ENCODE measurements around the gene SLC26A5. TPM values are rescaled to one million over a fixed set of nuclear protein-coding genes. Genes with fewer than 3 reads are reported as not detected.

Gene SLC26A5
- total RNA-seq, 1 donor from 2014 or later: not detected

- Mint-ChIP-seq H3K4me1 (no peaks in the 10 kb centered on the region), H3K27me3 (ENCODE audit: insufficient read depth, low read depth) (no peaks in the 10 kb centered on the region), H3K4me3 (no peak overlapping the region), H3K27ac (no peak overlapping the region), H3K36me3 (no peaks in the 10 kb centered on the region), H3K9me3 (no peaks in the 10 kb centered on the region)
- H3K79me2 ChIP-seq (ENCODE audit: low read depth): no peaks in the 10 kb centered on the region
- no peaks in the 10 kb centered on the region for H3K9me3 ChIP-seq (ENCODE audit: low read depth)
- no peaks in the 10 kb centered on the region for H3K36me3 ChIP-seq
- DNase-seq (ENCODE audit: low spot score): no peak
- H3K27ac ChIP-seq: no peak overlapping the region
- no peak overlapping the region for H3K9ac ChIP-seq
- H3K27me3 ChIP-seq: no peaks in the 10 kb centered on the region
- TF ChIP-seq EZH2 (IDR thresholded peaks at IDR 0.05) (no peak), CTCF (IDR thresholded peaks at IDR 0.05) (no peak), EZH2phosphoT487 (IDR thresholded peaks at IDR 0.05) (no peak)
- H2AFZ ChIP-seq (replicated peaks): no peak overlapping the region
- H3K4me1 ChIP-seq: no peaks in the 10 kb centered on the region
- no peaks in the 10 kb centered on the region for H3F3A ChIP-seq (ENCODE audit: low read depth)
- no peak overlapping the region for H3K4me2 ChIP-seq
- H4K20me1 ChIP-seq (ENCODE audit: low read depth): no peaks in the 10 kb centered on the region
- H3K4me3 ChIP-seq: no peak overlapping the region
Measured at GRCh38 chr7:103388469-103389140, 57.4 kb downstream of the SLC26A5 start.

GRCh38 chr7:103387242-103387641 is 58.8 kb downstream of the SLC26A5 start:
- TF ChIP-seq EZH2 (IDR thresholded peaks at IDR 0.05) (no peak), CTCF (IDR thresholded peaks at IDR 0.05) (no peak), EZH2phosphoT487 (IDR thresholded peaks at IDR 0.05) (no peak)
- no peak overlapping the region for H3K27ac Mint-ChIP-seq
- Histone ChIP-seq H2AFZ (replicated peaks) (no peak overlapping the region), H3K4me1 (no peaks in the 10 kb centered on the region), H3K4me2 (no peak overlapping the region), H3K9ac (no peak overlapping the region), H3F3A (ENCODE audit: low read depth) (no peaks in the 10 kb centered on the region), H3K36me3 (no peaks in the 10 kb centered on the region), H3K27me3 (no peaks in the 10 kb centered on the region), H3K4me3 (no peak overlapping the region), H3K27ac (no peak overlapping the region), H3K79me2 (ENCODE audit: low read depth) (no peaks in the 10 kb centered on the region), H3K9me3 (ENCODE audit: low read depth) (no peaks in the 10 kb centered on the region), H4K20me1 (ENCODE audit: low read depth) (no peaks in the 10 kb centered on the region)
- no peaks in the 10 kb centered on the region for H3K36me3 Mint-ChIP-seq
- H3K9me3 Mint-ChIP-seq: no peaks in the 10 kb centered on the region
- no peaks in the 10 kb centered on the region for H3K4me1 Mint-ChIP-seq
- no peak overlapping the region for H3K4me3 Mint-ChIP-seq
- no peaks in the 10 kb centered on the region for H3K27me3 Mint-ChIP-seq (ENCODE audit: insufficient read depth, low read depth)
- no peak for DNase-seq (ENCODE audit: low spot score)

- Mint-ChIP-seq H3K4me1 (no peaks in the 10 kb centered on the region), H3K36me3 (no peaks in the 10 kb centered on the region), H3K27me3 (ENCODE audit: insufficient read depth, low read depth) (no peaks in the 10 kb centered on the region), H3K27ac (no peak overlapping the region), H3K4me3 (no peak overlapping the region), H3K9me3 (no peaks in the 10 kb centered on the region)
- Histone ChIP-seq H2AFZ (replicated peaks) (no peak overlapping the region), H3F3A (ENCODE audit: low read depth) (peaks cover 11% of the 10 kb centered on the region), H3K4me2 (no peak overlapping the region), H4K20me1 (ENCODE audit: low read depth) (no peaks in the 10 kb centered on the region), H3K36me3 (no peaks in the 10 kb centered on the region), H3K9ac (no peak overlapping the region), H3K9me3 (ENCODE audit: low read depth) (no peaks in the 10 kb centered on the region), H3K4me1 (no peaks in the 10 kb centered on the region), H3K27ac (no peak overlapping the region), H3K27me3 (peaks cover 3% of the 10 kb centered on the region), H3K79me2 (ENCODE audit: low read depth) (no peaks in the 10 kb centered on the region), H3K4me3 (no peak overlapping the region)
- no peak for TF ChIP-seq CTCF (IDR thresholded peaks at IDR 0.05)
- TF ChIP-seq EZH2phosphoT487 (IDR thresholded peaks at IDR 0.05): no peak
- no peak for TF ChIP-seq EZH2 (IDR thresholded peaks at IDR 0.05)
- no peak for DNase-seq (ENCODE audit: low spot score)
Measured at GRCh38 chr7:103382032-103382402, 64.0 kb downstream of the SLC26A5 start.

Measured in neural progenitor cell (in vitro differentiated cells).